ENCODE data around the gene PTGR2.
"Not testable (repeated sequence)": the region's sequence is repeated elsewhere in the genome, so short reads cannot be mapped to it uniquely, and the experiment has no call there.

PTGR2 gene

DNA sequence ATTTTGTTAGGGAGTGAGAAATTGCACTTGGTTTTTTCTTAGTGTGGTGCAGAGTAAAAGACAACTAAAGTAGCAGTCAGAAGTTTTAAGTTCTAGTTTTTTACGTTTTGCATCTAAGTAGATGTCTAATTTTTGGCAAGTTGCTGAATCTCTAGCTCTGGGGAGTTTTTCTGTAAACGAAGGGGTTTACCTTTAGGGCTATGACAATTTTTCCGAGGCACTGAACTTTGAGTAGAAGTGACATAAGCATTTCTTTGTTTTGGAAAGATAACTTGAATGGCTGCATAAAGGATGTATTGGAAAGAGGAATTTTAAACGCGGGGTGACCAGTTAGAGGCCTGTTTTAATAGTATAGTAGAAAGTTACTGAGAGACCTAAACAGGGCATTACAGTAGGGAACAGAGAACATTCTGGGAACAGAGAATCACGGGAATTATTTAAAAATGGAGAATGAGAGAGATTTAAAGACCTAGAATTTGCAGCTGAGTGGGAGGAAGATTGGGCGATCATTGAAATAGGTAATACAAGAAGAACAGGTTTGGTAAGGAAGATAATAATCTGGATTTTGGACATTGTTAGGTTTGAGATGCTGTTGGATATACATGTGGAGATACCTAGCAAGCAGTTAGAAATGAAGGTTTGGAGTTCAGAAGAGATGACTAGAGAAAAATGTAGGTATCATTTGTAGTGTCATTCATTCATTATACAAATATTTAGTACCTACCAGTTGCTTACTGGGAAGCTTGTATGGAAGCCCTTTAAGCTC lies 36.2 kb downstream of the PTGR2 start:
- peak in 1 of 2 donors; percentile 30 for DNase-seq

DNA sequence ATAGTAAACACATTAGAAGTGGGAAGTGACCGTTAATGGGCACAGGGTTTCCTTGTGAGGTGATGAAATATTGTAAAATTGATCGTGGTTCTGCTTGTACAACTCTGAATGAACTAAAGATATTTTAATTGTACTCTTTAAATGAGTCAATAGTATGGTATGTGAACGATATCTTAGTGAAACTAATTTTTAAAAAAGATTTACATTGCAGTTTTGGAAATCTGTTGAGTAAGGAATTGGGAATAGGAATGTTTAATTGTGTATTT lies 36.8 kb downstream of the PTGR2 start:
- DNase-seq, result no peak

- no peak for DNase-seq
Observed at GRCh38 chr14:73888971-73889370, 37.3 kb downstream of the PTGR2 start.

DNA sequence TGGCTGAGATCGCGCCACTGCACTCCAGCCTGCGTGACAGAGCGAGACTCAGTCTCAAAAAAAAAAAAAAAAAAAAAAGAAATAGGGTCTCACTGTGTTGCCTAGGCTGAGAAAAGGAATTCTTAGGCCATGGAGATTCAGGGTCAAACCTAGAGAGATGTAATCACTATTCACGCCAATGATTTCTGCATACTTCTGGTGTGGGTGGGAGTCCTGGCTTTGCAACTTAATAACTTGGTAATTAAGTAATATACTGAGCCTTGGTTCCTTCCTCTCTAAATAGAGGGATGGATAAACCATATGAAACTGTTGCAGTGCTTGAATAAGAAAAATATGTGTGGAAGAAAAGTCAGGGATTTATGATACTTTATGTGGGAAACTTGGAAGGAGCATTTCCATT lies 37.7 kb downstream of the PTGR2 start:
- DNase-seq, result no peak

DNA sequence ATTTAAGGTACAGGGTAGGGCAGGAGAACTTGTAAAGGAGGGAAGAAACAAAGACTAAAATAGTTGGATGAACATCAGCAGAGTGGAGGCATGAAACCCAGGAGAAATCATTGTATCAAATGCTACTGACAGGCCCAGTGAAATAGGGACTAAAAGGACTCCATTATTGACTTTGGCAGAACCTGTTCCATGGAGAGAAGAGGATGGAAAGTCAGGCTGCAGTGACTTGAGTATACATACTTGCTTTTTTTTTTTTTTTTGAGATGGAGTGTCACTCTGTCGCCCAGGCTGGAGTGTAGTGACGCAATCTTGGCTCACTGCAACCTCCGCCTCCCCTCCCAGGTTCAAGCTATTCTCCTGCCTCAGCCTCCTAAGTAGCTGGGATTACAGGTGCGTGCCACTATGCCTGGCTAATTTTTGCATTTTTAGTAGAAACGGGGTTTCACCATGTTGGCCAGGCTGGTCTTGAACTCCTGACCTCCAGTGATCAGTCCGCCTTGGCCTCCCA lies 42.6 kb downstream of the PTGR2 start:
- not testable (repeated sequence) for DNase-seq

- no peak for DNase-seq
Observed at GRCh38 chr14:73895939-73896338, 44.3 kb downstream of the PTGR2 start.

DNA sequence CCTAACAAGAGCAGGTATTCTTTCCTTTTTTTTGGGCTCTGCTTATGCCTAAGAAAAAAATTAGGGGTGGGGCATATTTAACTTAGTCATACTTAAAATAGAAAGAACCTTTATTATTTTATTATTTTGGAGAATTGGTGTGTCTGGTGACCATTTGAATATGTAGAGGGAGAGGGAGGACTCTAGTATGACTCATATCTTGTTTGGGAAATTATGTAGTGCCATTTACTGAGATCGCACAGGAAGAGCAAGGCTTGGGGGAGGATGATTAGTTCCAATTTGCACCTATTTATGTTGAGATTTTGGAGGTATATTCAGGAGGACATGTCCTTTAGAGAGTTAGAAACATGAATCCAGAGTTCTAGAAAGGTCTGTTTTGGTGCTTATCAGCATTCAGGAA lies 44.9 kb downstream of the PTGR2 start:
- DNase-seq, result no peak

DNA sequence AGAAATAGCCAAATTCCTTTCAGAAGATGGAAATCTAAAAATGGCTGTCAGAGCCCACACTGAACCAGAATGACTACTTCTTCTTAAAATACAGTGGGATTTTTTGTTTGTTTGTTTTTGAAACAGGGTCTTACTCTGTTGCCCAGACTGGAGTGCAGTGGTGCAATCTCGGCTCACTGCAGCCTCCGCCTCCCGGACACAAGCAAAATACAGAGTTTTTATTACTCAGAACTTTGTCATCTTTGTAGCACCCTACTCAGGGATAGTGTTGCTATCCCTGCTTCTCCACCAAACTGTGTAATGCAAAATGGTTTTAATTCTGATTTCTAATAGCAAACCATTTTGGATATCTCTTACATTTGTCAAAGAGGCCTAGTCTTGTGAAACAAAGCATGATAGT lies 51.4 kb downstream of the PTGR2 start:
- DNase-seq, result no peak

GRCh38 chr14:73909681-73910080 lies 58.0 kb downstream of the PTGR2 start:
- no peak for DNase-seq

- no peak for DNase-seq
Observed at GRCh38 chr14:73913256-73913655, 61.6 kb downstream of the PTGR2 start.

DNA sequence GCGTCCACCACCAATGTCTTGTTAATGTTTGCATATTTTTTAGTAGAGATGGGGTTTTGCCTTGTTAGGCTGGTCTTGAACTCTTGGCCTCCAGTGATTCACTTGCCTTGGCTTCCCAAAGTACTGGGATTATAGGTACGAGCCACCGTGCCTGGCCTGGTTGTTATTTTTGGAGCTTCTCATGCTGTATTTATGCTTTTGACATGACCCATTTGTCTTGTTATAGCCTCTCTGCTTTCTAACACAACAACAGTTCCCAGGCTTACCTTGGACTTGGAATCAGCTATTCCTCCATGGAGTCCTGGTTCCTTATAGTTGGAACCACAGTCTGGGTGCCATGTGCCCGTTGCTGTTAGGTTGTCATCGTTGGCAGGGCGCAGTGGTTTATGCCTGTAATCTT lies 64.7 kb downstream of the PTGR2 start:
- no peak for DNase-seq

DNA sequence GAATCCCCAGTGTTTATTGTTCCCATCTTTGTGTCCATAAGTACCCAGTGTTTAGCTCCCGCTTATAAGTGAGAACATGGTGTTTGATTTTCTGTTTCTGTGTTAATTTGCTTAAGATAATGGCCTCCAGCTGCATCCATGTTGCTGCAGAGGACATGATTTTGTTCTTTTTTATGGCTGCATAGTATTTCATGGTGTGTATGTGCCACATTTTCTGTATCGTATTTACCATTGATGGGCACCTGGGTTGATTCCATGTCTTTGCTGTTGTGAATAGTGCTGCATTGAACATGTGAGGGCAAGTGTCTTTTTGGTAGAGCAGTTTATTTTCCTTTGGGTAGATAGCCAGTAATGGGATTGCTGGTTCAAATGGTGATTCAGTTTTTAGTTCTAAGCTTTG lies 67.8 kb downstream of the PTGR2 start:
- DNase-seq, result not testable (repeated sequence)

GRCh38 chr14:73924337-73924736 lies 72.7 kb downstream of the PTGR2 start:
- no peak for DNase-seq
